Measurements from ENCODE around the gene IL36RN.
"Not testable (repeated sequence)": the region's sequence is repeated elsewhere in the genome, so short reads cannot be mapped to it uniquely, and the experiment has no call there.

Gene IL36RN

GRCh38 chr2:113075600-113075999, 16.6 kb downstream of the IL36RN start:
- no peak for DNase-seq

GRCh38 chr2:113076954-113077669, 18.1 kb downstream of the IL36RN start:
- DNase-seq = no peak

- no peak for DNase-seq
Observed at GRCh38 chr2:113077921-113078320, 18.9 kb downstream of the IL36RN start.

GRCh38 chr2:113078350-113078839, 19.4 kb downstream of the IL36RN start:
- DNase-seq = no peak

- no peak for DNase-seq
Observed at GRCh38 chr2:113079131-113079530, 20.1 kb downstream of the IL36RN start.

GRCh38 chr2:113080134-113080533, 21.1 kb downstream of the IL36RN start:
- DNase-seq = no peak

- no peak for DNase-seq
Observed at GRCh38 chr2:113081488-113082210, 22.7 kb downstream of the IL36RN start.

GRCh38 chr2:113083296-113083695, 24.3 kb downstream of the IL36RN start:
- no peak for DNase-seq

GRCh38 chr2:113084249-113085000, 25.4 kb downstream of the IL36RN start:
- no peak for DNase-seq

GRCh38 chr2:113085542-113085941, 26.5 kb downstream of the IL36RN start:
- no peak for DNase-seq

- no peak for DNase-seq
Observed at GRCh38 chr2:113088213-113088992, 29.4 kb downstream of the IL36RN start.

GRCh38 chr2:113089916-113090315, 30.9 kb downstream of the IL36RN start:
- DNase-seq = no peak

GRCh38 chr2:113091231-113091896, 32.4 kb downstream of the IL36RN start:
- no peak for DNase-seq

- DNase-seq = no peak
Observed at GRCh38 chr2:113092864-113093612, 34.0 kb downstream of the IL36RN start.

GRCh38 chr2:113093613-113093977, 34.6 kb downstream of the IL36RN start:
- DNase-seq = no peak

GRCh38 chr2:113096306-113096705, 37.3 kb downstream of the IL36RN start:
- not testable (repeated sequence) for DNase-seq

- DNase-seq = not testable (repeated sequence)
Observed at GRCh38 chr2:113096842-113097618, 38.0 kb downstream of the IL36RN start.

GRCh38 chr2:113098041-113098440, 39.0 kb downstream of the IL36RN start:
- DNase-seq = no peak

GRCh38 chr2:113098532-113098931, 39.5 kb downstream of the IL36RN start:
- no peak for DNase-seq

- no peak for DNase-seq
Observed at GRCh38 chr2:113102133-113102532, 43.1 kb downstream of the IL36RN start.

- no peak for DNase-seq
Observed at GRCh38 chr2:113103277-113103676, 44.3 kb downstream of the IL36RN start.
